DMS53 treated with DMSO at 0.1 percent for 48 hours (cell line): ENCODE data around the gene GRIN2A.

Experiments
- DNase-seq: peaks from one replicate; lab custom pipeline; 2025; ENCODE audit not compliant: unreplicated experiment; lab: John Stamatoyannopoulos, UW

The GRIN2A gene

DNA sequence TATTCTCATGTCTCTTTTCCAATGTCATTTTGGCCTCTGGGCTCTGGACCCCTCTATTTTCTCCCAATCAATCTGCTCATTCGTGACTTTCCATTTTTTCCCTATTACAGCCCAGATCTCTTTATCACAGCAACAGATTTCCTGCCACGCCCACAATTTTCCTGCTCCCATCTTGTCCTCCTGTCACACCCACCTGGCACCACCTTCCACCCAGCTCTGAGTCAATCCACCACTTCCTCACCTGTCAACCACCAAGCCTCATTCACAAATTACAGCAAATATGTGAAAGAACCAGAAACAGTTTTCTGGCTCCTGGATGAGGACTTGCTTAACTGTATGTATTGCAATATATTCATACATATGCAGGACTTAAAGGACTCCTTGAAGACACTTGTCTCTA, 311.3 kb downstream of the GRIN2A start:
- no peak for DNase-seq

DNA sequence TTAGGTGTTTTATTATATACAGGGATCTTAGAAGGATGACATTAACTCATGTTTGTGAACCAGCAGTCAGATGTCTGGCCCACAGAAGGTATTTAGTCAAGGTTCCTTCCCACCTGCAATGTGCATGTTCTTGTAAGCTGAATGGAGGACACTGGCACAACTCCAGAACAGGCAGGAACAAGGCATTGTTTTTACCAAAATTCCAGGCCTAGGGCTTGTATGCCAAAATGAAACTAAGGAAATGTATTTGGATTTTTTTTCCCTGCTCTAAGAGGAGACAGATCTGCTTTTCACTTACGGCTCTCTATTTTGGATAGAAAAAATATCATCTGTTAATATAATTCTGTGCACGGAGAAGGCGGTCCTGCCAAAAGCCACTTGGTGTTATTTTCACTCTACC, 312.5 kb downstream of the GRIN2A start:
- DNase-seq = no peak

DNA sequence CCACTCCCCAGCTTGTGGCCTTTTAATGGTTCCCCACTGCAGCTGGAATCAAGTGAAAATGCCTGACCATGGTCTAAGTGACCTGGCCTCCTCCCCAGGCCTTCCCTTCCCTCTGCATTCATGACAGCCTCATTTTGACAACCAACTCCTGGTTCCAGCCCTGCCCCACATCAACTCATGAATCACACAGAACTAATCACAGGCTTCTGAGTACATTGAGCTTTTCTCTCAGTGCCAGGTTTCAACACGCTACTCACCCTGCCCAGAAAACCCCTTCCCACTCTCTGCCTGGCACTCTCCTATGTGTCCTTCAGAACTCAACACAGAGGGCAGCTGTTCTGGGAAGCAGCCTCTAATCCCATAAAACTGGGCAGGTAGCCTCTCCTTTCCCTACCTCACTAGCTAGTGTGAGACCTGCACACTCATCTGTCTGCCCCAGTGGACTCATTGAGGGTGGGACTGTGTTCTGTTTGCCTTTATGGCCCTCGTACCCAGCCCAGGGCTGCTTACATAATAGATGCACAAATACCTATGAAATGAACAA, 313.6 kb downstream of the GRIN2A start:
- DNase-seq = no peak

DNA sequence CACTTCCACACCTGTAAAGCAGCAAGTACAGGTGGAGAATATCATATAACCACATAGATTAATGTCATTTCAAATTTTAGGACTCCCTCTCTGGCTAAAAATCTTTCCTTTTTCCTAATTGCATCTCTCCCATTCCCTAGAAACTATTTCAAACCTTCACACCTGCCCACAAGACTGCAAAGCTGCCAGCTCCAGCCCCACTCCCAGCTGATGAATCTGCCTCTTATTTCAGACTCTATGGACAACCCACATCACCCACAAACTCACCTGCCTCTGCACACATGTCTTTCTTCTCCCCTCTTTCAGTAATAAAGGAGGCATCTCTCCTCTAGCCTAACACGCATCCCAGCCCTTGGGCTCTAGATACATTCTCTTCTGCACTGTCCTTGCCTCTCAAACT, 315.1 kb downstream of the GRIN2A start:
- DNase-seq = no peak

DNA sequence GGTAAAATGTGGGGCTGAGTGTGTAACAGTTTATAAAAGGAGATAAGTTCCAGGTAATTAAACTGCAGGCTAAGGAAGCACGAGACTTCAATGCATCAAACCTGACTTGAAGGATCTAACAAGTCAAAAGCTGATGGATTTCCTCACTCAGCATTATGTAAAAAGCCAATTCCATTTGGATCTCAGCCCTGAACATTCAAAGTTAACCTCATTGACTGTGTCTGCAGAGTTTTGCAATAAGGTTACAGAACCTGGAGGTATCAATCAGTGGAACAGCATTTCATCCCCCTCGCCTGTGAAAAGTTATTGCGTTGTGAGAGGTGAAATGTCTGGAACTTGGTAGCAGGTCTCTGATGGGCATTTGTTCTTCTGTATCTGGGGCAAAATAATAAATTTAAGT, 317.8 kb downstream of the GRIN2A start:
- no peak for DNase-seq

DNA sequence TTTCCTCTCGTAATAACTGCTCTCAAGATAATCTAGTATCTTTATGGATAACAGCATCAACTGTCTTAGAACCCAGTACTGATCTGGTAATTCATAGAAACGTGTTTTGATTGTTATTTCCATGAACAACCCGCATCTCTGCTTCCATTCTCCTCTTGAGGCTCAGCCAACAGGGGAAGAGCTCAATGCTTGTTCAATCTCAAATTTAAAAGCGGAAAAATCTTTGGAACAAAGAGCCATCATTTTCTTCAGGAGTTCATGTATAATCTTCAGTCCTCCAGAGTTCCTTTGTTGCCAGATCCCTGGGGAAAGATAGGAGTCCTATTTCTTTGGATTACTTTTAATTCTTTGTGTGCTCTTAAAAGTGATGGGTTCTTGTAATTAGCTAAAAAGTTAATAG, 319.9 kb downstream of the GRIN2A start:
- no peak for DNase-seq

DNA sequence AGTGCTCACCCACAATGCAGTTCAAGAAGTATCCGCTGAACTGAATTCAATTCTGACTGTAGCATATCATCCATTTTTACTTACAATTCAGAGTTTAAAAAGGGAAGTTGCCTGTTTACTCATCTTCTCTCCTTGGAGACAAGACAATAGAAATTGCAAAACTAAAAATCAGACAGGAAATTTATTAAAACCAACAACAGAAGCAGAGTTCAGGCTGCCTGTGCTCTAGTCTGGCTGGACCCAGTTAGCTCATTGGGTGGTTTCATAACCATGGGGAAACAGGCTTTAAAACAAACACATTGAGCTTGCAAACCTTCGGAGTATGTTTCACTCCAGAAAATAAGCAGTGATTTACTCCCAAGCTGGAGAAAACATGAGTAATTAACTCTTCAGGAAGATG, 321.4 kb downstream of the GRIN2A start:
- no peak for DNase-seq

DNA sequence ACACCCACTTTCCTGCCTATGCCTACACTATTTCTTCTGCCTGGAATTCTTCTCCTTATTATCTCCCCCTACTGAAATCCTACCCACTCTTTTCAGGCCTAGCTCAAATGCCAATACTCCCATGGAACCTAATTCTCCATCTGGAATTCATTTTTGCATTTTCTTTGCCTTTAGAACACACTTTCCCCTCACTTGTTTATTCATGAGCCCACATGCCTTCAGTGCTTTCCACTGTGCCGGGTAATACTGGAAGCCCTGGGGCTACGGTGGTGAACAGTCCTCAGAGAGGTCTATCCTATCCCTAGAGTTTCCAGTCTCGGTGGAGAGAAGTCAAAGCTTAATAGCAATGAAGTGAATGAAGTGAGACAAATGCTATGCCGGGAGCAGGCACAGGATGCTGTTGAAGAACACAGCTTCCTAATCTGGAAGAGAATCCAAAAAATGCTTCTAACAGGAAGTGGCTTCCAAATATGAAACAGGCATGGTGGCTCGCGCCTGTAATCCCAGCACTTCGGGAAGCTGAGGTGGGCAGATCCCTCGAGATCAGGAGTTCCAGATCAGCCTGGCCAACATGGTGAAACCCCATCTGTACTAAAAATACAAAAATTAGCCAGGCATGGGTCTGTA, 322.4 kb downstream of the GRIN2A start:
- no peak for DNase-seq

DNA sequence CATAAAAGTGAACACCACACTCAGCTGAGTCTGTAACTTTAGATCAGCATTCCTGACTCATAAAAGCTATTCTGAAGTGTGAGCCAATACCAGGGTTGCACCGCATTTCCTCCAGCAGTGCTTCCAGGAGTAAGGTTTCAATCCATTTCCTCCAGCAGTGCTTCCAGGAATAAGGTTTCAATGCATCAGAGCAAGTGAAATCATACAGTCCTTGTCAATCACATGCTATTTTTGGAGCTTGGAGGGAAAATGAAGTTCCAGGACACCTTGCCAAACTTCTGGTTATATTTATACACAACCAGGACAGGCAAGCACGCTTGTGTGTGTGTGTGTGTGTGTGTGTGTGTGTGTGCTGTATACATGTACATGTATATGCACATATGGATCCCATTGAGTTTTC, 327.6 kb downstream of the GRIN2A start:
- no peak for DNase-seq

DNA sequence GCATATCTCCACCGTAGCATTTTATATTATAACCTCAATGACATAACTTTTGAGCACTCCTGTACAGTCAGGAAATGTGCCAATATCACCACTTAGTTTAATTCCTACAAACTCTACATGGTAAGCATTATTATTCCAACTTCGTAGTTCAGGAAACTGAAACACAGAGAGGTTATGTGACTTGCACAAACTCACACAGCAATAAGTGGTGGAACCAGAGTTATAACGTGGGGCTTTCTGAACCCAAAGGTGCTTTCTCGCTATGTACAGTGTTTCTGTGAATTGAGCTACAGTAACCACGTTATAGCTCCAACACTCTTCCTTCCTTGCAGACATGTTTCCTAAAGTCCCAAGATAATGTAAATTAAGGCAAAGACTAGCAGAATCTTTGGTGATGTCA, 330.2 kb downstream of the GRIN2A start:
- no peak for DNase-seq

DNA sequence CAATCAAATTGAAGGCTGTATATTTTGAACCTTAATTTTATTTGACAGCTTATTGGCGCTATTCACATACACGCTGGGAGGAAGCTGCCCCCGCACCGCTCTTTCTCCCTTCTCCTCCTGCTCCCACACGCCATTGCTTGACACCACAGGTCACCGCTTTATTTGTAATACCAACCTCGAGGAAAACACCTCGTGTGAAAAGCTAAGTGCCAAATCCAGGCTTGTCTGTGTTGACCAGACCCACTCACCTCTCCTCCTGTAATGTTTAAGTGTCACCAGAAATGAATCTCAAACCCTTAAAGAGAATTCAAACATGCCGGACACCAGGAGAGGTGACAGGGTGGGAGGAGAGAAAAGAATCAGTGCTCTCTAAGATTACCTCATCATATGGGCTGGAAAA, 331.4 kb downstream of the GRIN2A start:
- DNase-seq = no peak

DNA sequence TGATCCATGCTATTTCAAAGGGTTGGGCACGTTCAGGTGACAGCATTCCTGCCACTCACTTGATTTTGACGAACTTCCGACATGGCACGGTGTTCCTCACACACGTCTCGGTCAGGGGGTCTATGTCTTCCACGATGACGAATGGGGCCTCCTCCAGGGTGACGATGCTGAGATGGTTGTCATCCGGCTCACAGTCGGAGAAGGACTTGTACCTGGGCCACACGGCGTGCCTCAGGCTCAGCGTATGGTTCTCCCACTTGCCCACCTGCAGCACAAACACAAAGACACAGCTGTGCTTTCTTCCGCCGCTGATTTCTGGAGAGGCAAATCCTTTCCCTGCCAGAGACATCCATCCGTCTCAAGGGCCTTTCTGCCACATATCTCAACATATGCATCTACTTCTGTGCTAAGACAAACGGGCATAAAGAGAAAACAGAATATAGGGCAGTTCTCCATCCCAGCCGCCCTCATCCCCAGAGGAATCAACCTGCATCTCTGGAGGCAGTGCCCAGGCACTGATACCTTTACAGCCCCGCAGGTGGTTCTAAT, 332.5 kb downstream of the GRIN2A start:
- no peak for DNase-seq

DNA sequence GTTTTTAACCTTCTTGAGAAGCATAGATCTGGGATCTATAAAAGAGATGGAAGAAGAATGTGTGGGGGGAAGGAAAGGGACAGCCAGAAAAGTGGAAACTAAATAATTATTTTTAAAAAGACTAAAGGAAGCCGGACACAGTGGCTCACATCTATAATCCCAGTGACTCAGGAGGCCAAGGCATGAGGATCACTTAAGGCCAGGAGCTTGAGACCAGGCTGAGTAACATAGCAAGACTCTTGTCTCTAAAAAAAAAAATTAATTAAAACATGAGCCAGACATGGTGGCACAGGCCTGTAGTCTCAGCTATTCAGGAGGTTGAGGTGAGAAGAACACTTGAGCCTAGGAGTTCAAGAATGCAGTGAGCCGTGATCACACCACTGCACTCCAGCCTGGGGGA, 335.1 kb downstream of the GRIN2A start:
- no peak for DNase-seq

DNA sequence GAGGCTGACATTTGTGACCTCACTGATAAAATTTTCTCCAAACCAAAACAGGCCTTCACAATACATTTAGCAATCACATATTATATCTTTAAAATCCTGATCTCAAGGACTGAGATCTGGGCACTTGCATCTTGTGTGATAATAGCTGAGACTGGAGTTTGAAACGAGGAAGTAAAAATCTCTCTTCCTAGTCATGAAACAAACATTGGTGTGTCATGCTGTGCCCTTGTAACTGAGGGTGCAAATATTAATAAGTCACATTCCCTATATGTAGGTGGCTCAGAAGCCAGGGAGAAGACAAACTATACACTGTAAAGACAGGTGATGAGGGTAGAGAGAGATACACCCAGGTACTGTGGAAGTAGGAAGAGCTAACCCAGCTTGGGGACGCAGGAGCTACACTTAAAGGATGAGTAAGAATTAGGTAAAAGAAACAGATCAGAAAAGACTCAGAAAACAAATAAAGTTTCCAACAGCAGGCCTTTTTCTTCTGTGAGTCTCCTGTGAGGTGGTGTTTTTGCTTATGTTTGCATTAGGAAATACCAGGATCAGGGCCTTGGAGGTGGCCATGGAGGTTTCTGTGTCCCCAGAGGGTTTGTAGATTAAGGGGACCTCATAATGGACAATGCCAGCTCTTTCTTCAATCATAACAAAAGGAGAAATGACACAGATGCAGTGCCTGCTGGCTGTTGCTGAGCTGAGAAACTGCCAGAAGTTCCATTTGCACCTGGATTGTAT, 335.7 kb downstream of the GRIN2A start:
- DNase-seq = no peak

DNA sequence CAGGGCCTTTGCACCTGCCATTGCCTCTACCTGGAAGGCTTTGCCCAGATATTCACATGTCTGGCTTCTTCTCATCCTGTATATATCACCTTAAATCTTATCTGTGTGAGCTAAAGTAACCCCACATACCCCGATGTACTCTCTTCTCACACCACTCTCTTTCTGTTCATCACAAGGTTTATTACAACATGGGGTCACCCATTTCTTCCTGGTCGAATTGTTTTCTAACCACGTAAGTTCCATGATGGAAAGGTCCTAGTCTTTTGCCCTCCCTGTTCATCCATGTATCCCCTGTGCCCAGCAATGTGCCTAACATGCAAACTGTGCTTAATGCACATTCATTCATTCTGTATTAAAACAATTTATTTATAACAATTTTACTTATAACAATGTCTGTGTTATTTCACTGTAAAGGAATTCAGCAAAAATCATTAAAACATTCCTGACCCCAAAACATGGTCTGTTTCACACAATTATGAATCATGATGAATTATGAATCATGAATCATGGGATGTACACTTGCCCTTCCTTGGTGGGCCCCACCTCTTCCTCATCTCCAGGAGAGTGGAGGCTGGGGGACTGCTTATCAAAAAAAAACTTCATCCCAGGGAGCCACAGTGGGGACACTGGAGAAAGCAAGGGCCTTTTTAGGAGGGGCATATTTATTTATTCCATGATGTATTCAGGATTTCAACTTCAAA, 336.4 kb downstream of the GRIN2A start:
- DNase-seq = no peak

DNA sequence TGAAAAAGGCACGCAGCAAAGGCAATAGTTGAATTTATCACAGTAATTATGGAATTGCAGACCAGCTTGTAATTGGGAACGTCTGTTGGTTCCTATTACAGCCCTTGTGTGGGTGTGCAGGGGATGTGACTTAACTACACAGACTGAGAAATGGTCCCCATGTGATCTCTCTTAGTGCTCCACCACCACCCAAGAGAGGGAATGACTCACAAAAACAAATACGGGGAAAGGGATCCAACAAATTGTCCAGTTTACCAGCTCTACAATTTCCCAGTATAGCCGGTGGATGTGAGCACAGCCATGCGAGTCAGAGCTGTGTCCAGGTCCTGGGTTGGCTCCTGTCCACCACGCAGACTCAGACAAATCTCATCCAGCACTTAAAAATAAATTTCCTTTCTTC, 337.9 kb downstream of the GRIN2A start:
- DNase-seq = no peak

DNA sequence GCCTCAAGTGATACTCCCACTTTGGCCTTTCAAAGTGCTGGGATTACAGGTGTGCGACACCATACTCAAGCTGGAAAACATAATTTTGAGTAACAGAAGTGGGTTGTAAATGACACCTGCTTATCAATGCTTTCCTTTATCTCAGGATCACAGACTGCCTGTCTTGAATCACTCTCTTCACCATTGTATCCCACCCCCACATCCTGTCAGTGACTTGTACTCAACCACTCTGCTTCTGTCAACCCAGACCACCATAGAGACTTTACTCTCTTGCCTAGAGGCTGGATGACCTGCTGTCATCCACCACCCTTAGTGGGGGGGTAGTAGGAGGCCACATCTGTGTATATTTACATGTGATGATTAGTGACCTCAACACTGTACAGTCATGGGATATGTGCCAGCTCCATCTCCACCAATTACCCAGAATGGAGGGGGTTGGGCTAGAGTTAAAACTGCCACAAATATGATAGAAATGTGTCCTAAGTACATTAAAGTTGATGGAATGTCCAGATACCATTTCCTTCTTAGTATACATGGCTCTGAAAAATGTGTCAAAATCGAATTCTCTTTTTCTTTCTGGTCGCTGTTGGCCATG, 338.7 kb downstream of the GRIN2A start:
- no peak for DNase-seq

DNA sequence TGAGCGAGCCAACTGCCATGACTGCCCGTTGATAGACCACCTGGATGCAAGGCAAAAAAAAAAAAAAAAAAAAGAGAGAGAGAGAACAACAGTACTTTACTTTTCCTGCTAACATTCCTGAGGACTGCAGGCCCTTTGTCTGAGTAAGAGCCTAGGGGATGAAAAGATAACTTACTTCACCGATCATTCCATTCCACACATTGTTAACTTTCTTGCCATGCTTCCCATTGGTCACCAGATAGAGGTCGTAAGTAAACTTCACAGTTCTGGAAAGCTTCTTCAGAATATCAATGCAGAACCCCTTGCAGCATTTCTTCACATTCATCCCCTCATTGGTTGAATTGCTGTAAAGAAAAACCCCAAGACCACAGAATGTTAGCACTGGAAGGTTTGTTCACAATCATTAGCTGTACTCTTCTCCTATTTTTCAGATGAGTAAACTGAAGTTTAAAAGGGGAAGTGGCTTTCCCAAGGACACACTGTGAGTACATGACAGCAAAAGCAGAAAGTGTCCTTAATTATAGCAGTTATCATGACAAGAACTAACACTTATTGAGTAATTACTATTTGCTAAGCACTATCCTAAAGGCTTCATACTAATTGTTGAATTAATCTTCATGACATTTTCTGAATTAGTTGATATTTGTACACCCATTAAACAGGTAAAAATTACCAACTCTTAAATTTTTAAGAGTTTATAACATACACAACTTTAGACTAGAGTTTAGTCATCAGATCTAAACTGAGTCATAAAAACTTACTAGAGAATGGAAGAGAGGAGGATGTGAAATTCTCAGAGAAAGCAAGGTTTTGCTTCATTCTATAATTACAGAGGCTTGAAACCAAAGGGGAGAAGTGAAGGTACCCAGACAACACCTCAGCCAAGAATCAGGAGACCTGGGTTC, 341.2 kb downstream of the GRIN2A start:
- no peak for DNase-seq

DNA sequence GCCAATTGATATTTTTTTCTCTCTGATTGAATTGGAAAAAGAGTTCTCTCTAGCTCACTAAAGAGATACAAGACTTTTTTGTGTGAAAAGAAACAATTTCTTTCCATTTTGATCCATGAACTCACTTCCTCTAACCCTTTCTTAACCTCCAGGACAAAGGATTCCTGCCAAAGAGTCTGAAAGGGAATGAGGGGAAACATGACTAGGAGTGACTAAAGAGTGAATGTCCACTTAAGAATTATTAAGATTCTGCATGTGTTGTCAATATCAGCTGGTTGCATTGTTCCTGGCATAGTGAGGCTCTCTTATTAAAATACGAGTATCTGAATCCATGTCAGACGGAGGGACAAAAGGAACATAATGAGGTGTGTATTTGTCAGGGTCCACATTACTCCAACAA, 344.7 kb downstream of the GRIN2A start:
- DNase-seq = no peak

DNA sequence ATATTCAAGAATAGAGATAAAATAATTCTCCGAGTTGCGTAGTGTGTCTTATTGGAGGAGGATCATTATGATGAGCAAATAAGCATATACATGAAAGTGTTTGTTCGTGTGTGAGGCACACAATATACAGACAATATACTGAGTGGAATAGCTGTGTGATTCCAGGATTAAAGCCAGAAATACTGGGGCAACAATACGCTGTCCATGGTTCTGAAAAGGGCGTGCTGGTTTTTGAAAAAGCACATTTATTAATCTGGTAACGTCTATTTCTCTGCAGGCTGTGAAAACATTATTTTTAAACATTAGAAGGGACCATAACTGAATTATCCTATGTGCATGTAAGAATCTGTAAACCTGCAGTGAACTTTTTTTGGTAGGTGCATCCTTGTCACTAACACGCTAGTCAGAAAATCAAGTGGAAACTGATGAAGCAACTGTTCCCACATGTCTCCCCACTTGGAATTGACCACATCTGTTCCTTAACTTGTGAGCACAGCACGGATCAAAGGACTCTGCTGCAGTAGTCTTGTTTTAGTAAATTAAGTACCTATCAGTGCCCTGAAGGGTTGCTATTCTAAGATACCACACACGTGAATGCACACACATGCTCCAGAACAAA, 346.0 kb downstream of the GRIN2A start:
- no peak for DNase-seq
